HG03520 (cell line): Measurements from ENCODE around the gene CA9.

ENCODE experiments used
- ATAC-seq: cut with Tn5 transposase; IDR thresholded peaks from one replicate; pipeline ENCODE4 v1.9.1; 2021; ENCODE audit warnings: mild to moderate bottlenecking, moderate library complexity; ENCODE audit not compliant: unreplicated experiment

Gene CA9

DNA sequence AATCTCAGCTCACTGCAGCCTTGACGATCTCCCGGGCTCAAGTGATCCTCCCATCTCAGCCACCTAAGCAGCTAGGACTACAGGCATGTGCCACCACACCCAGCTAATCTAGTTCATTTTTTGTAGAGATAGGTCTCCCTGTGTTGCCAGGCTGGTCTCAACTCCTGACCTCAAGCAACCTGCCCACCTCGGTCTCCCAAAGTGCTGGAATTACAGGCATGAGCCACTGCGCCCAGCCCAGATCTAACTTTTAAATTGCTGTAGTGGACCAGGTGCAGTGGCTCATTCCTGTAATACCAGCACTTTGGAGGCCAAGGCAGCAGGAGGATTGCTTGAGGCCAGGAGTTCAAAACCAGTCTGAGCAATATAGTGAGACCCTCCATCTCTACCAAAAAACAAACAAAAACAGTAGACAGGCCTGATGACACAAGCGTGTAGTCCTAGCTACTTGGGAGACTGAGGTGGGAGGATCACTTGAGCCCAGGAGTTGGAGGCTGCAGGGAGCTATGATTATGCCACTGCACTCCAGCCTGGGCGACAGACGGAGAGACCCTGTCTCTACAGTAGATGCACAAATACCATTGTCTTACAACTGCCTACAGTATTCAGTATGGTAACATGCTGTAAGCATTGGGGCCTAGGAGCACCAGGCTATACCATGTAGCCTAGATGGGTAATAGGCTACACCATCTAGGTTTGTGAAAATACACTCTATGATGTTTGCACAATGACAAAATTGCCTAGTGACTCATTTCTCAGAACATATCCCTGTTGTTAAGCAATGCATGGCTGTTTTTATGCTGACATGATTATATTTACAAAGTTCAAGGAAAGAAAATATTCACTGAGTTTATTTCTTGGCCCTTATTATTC is 21.5 kb upstream of the CA9 start:
- no peak for ATAC-seq

DNA sequence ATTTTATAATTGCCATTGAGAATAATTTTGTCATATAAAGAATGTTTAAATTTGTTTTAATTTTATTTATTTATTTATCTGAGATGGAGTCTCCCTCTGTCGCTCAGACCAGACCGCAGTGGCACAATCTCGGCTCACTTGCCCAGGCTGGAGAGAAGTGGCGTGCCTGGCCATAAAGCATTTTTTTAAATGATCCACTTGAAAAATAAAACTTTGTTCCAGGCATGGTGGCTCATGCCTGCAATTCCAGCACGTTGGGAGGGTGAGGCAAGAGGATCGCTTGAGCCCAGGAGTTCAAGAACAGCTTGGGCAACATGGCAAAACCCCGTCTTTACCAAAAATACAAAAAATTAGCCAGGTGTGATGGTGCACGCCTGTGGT is 20.9 kb upstream of the CA9 start:
- ATAC-seq = no peak

DNA sequence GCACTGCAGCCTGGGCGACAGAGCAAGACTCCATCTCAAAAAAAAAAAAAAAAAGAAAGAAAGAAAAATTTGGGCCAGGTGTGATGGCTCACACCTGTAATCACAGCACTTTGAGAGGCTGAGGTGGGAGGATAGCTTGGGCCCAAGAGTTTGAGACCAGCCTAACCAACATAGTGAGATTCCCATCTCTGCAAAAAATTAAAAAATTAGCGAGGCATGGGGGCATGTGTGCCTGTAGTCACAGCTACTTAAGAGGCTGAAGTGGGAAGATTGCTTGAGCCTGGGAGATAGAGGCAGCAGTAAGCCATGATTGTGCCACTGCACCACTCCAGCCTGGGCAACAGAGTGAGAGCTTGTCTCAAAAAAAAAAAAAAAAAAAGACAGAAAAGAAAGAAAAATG is 20.1 kb upstream of the CA9 start:
- no peak for ATAC-seq

DNA sequence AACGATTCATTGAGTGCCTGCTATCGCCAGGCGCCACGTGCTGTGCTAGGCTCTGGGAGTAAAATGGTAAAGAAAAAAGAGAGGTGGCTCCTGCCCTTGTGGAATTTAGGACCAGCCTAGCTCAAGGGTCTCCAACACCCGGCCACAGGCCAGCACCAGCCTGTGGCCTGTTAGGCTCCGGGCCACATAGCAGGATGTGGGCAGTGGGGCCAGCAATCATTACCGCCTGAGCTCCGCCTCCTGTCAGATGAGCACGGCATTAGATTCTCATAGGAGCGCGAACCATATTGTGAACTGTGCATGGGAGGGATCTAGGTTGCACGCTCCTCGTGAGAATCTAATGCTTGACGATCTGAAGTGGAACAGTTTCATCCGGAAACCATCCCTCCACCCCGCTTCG is 17.4 kb upstream of the CA9 start:
- no peak for ATAC-seq

DNA sequence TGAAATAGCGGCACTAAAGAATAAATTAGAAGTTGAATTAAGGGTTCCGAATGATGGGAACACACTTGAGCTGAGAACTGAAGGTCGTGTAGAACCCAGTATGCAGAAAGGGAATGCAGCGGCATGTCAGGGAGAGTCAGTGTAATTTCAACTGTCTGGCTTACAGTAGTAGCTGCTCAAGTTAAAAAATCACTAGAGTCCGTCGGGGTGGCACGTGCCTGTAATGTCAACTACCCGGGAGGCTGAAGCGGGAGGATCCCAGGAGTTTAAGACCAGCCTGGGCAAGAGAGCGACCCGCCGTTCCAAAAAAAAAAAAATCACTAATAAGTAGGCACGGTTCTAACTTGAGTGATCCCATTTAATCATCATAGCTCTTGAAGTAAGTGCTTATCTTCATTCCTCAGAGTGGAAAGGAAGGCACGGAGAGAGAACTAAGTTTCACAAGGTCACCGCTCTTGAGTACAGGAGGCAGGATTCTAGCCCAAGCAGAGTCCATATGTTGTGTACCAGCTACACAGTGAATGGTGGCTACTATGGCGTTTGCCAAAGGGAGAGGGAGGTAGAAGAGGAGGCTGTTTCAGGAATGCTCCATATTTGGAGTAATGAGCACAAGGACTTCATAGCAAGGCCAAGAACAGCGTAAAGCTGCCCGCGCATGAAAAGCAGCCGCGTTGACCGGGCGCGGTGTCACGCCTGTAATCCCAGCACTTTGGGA is 16.7 kb upstream of the CA9 start:
- ATAC-seq = no peak

DNA sequence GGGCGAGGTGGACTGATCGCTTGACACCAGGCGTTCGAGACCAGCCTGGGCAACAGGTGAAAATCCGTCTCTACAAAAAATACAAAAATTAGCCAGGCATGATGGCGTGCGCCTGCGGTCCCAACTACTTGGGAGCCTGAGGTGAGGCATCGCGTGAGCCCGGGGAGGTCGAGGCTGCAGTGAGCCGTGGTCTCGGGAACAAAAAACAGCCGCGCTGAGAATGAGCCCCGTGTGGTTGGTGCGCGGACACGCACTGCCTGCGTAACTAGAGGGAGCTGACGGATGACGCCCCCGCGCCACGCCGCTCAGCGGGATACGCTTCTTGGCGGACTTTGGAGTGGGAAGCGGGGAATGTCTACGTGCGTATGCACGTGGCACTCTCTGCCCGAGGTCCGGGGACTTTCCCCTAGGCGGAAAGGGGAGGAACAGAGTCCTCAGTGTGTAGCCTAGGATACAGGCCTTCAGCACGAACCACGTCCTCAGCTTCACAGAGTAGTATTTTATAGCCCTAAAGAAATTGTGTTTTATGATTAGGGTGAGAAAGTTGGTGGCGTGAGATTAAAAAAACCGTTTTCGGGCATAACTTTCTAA is 16.1 kb upstream of the CA9 start, which contains the start of gene RMRP:
TSS of gene RMRP (minus strand) at position 474 of the 591 bp plus-strand sequence.
- peak; percentile 84 for ATAC-seq

DNA sequence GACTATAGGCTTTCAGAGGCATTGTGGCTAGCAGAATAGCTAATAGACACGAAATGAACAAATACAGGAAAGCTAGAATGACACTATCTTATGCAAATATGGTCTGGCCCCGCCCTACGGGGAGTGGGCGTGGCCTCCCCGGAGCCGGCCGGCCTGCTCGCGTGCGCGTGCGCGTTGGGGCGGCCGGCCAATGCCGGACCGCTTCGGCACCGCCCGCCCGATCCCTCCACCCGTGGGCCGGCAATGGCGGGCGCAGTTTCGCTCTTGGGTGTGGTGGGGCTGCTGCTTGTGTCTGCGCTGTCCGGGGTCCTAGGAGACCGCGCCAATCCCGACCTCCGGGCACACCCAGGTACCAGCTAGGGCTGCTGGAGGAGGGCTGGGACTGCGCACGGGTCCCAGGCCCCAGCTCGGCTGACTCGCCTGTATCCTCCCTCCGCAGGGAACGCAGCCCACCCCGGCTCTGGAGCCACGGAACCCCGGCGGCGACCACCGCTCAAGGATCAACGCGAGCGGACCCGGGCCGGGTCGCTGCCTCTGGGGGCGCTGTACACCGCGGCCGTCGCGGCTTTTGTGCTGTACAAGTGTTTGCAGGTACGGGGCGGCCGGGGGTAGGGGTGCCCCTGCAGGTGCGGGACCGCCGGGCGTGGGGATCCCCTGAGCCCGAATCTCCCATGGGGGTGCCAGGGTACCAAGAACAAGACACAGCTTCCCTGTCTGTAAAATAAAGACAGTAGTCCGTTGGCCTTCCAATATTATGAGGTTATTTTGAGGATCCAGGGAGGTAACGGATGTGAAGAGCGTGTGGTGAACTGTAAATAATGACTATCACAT is 15.4 kb upstream of the CA9 start, which contains the start of gene CCDC107:
TSS of gene CCDC107 (plus strand) at position 156 of the 831 bp plus-strand sequence. CDS start at position 244, 88 bp downstream.
- peak; percentile 54 for ATAC-seq

DNA sequence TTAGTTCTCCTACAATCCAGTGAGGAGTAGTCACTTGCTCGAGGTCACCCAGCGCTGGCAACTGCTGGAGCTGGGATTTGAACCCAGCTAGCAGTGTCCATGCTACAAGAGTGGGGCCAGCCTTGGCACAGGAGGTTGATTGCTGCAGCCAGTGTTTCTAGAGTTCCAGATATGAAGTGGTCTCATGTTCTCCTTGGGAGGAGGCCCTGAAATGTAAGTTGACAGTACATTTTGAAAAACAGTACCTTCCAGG is 14.8 kb upstream of the CA9 start:
- ATAC-seq = no peak

DNA sequence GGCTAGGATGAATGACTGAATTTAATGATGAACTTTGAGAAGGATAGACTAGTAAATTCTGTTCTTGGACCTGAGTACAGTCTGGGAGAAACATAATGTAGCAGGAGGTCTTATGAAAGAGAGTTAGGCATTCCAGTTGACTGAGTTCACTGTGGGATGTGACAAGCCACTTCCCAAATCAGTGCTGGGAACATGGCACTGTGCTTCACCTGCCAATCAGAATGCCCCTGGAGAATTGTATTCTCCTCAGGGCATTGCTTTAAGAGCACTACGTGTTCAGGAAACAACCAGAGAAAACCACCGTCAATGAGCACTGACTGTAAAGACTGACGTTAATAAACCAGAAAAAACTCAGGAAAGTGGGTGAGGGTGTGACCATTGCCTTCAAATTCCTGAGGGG is 14.4 kb upstream of the CA9 start:
- ATAC-seq = no peak

DNA sequence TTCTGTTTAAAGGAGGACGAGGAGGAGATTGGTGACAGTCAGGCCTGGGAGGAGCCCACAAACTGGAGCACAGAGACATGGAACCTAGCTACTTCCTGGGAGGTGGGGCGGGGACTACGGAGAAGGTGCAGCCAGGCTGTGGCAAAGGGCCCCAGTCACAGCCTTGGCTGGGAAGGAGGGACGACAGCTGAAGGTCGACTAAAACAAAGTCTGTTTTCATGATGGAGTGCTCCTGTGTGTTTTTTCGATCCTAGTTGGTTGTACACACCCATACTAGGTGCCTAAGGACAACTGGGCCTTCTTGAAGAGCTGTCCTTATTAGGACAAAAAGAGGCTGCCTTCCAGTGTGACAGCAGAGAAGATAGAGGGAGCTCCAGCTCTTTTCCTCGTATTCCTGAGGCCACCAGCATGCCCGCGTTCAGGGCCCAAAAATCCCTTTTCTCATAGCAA is 12.7 kb upstream of the CA9 start:
- ATAC-seq = no peak

DNA sequence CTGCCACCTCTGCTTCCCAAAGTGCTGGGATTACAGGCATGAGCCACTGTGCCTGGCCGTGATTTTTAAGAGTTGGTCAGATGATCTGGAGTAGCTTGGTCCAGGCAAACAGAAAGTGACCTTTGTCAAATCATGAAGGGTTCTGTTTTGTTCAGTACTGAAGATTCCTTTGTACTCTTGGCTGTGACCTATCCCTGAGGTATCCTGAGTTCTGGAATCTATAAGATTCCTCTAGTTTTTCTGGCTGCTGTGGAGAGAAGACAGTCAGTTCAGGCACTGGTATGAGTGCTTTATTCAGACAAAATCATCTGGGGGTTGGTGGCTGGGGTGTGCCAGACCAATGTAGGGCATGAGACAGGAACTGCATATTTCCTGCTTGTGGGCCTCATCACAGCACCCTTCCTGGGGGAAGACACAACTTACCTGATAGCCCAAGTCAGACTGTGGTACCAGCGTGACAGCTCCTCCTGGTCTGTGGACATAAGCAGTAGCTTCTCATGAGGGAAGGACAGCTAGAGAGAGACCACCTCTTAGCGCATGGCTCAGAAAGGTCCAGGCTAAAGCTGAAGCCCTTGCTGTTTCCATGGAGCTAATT is 11.9 kb upstream of the CA9 start:
- ATAC-seq = no peak

DNA sequence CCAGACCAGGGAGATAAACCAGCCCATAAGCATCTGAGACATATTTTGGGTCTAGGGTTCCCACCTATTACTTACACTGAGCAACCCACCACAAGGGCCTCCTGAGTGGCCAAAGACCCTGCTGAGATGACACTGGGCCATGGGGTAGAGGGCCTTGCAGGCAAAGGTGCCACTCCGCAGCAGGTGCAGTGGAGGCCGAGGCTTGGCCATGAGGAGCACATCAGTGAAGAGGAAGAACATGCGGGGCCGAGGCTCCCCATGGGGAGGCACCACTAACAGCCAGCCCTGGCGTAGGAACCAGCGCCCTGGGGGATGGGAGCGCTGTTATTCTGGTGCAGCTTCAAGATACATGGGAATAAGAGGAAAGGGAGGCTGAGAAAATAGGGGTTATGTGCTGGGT is 11.3 kb upstream of the CA9 start:
- ATAC-seq = no peak

DNA sequence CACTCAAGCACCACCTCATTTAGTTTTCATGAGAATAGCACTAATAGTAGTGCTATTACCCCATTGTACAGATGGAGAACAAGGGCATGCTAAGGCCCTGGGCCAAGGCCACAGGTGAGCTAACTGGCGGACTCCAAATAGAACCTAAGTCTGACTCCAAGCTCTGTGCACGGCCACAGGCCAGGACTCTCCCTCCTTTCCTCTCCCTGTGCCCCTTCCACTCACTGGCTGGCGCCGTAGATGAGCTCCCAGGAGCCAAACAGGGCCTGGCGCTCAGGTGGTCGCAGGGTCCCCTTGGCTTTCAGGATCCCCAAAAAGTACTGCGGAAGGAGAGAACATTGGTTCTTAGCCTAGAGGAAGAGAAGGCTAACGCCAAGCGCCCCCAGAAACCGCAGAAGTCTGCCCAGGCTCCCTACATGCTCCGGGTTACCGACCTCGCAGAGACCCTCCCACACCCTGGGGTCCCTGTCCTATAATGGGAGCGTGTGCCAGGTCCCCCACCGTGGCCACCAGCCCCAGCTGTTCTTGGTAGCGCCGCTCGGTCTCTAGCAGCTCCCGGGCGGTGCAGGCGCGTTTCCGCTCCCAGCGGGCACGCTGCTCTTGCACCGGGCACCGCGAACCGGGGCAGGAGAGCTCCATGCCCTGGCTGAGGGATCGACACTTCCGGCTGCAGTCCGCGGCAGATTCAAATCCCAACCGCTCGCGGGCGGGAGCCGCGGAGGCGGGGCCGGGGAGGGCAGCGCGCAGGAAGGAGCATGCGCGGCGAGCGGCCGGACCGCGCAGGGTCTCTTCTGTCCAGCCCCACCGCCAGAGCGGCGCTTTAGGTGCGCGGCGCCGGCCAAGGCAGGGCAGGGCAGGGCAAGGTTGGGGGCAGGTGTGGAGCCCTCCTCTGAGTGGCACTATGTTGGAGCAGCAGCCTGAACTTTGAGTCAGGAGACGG is 8.9 kb upstream of the CA9 start, which contains the start of gene ARHGEF39:
TSS of gene ARHGEF39 (minus strand) at position 665 of the 940 bp plus-strand sequence. CDS start at position 639, 26 bp downstream.
- ATAC-seq = no peak

DNA sequence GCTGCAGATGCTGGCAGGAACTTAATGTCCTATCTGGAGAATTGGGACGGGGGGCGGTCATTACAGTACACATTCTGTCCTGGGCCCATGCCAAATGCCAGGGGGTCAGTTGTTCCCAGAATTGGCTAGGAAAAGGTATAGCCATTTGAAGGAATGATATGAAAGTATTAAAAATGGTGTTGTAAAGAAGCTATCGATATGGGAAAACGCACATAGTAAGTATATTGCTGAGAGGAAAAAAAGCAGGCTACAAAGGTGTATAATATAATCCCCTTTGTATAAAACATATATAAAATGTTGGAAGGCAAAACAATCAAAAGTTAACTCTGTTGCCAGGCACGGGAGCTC is 8.3 kb upstream of the CA9 start:
- no peak for ATAC-seq

DNA sequence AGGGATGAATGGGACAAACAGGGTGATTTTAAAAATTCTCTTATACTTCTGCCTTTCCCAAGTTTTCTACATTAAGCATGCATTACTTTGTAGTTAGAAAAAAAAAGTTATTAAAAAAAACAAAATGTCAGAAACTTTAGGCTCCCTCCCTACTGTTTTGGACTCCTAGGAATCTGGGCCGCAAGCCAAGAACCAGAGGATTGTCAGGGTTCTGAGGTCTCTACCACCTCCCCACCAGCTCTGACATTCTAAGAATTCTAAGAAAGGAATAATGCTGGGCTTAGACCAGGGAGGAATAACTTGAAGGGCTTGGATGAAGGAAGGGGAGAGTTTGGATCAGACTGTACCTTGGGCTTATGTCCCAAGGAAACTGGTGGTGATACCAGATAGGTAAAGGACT is 7.7 kb upstream of the CA9 start:
- no peak for ATAC-seq

DNA sequence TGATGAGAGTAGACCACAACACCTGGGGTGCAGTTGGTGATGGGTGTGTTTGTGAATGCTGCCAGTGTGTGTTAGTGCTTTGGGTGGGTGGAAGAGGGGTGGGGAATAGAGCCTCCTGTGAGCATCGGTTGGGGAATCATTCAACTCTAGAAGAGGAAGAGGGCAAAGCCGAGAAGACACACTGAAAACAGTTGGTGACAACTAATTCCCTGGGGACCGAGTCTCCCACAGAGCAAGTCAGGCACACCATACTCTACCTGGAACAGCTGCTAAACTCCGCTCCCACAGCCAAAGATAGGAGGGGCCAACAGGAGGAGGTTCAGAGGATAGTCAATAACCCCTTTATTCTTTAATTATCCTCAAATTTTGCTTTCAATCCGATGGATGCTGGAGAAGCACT is 7.2 kb upstream of the CA9 start:
- ATAC-seq = no peak

DNA sequence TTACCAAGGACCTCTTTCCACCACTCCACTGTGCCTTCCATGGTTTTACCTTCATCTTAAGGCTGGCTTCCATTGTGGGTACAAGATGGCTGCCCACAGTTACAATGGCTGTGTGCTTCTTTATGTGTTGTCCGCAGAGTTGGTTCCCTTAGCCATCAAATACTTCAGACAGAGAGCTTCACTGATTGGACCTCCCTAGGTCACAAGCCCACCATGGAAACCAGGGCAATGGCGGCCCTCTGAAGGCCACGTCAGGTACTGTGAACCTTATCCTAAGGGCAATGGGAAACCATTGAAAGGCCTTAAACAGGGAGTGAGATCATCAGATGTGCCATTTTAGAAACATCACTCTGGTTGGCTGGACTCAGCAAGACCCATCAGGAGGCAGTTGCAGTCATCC is 5.8 kb upstream of the CA9 start:
- no peak for ATAC-seq

DNA sequence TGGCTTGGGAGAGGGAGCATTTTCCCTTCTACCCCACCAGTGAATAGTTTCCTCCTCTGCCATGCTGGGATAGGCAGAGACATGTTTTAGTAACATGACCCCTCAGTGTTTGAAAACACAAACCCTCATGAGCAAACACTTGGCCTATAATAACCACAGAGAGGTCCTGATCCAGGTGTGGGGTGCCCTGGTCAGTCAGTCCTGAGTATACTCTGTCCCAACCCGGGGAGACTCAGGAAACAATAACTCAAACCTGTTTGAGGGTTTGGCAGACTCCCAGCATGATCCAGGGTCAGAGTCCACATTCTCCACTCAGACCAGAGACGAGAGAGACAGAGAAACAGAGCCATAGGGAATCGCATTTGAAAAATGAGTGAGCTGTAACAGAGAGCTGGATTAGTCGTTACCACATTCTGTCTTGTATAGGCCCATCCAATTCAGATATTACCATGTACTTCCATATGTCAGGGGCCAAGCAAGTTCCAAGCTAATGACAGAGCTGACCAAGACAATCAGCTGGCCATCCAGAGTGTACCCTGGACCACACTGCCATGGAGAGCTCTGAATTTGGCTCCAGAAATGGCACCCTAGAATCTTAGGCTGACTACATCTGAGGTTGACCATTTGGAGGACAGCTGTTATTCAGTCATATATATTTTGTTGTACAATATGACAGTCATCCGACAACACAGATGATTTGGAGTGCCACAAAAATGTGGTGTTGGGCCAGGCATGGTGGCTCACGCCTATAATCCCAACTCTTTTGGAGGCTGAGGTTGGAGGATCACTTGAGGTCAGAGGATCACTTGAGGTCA is 4.2 kb upstream of the CA9 start:
- ATAC-seq = no peak

DNA sequence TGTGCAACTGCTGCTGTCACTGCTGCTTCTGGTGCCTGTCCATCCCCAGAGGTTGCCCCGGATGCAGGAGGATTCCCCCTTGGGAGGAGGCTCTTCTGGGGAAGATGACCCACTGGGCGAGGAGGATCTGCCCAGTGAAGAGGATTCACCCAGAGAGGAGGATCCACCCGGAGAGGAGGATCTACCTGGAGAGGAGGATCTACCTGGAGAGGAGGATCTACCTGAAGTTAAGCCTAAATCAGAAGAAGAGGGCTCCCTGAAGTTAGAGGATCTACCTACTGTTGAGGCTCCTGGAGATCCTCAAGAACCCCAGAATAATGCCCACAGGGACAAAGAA is 265 bp downstream of the CA9 start:
- no peak for ATAC-seq
